ENCODE data around the gene PRR5.

- TF ChIP-seq, protein P1, sequence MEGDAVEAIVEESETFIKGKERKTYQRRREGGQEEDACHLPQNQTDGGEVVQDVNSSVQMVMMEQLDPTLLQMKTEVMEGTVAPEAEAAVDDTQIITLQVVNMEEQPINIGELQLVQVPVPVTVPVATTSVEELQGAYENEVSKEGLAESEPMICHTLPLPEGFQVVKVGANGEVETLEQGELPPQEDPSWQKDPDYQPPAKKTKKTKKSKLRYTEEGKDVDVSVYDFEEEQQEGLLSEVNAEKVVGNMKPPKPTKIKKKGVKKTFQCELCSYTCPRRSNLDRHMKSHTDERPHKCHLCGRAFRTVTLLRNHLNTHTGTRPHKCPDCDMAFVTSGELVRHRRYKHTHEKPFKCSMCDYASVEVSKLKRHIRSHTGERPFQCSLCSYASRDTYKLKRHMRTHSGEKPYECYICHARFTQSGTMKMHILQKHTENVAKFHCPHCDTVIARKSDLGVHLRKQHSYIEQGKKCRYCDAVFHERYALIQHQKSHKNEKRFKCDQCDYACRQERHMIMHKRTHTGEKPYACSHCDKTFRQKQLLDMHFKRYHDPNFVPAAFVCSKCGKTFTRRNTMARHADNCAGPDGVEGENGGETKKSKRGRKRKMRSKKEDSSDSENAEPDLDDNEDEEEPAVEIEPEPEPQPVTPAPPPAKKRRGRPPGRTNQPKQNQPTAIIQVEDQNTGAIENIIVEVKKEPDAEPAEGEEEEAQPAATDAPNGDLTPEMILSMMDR (IDR thresholded peaks at IDR 0.05; ENCODE audit: low read depth, low read length, missing input control) = no peak
- TF ChIP-seq TAF1 (conservative IDR thresholded peaks at IDR 0.05) (no peak), RAD21 (IDR thresholded peaks at IDR 0.05) (no peak), SP1 (IDR thresholded peaks at IDR 0.05) (no peak), ZBTB33 (IDR thresholded peaks at IDR 0.05) (no peak)
Measured at GRCh38 chr22:44732017-44732561, 30.1 kb downstream of the PRR5 start.
